Measurements from ENCODE around the gene HLA-G. TPM values are rescaled to one million over a fixed set of nuclear protein-coding genes. Genes with fewer than 3 reads are reported as not detected.
A peak's percentile ranks its signal among the peaks of the same experiment; 100 is the strongest.
"Not testable (repeated sequence)": the region's sequence is repeated elsewhere in the genome, so short reads cannot be mapped to it uniquely, and the experiment has no call there.

The HLA-G gene
- polyA plus RNA-seq, 1 donor from 2014 or later = 3.5 TPM

GRCh38 chr6:29872791-29873190 is 45.2 kb downstream of the HLA-G start:
- peaks cover 0 to 4% (median 0%) of the 10 kb centered on the region in 3 donors for H3K9me3 Mint-ChIP-seq
- H3K4me3 Mint-ChIP-seq = no peak overlapping the region
- no peak overlapping the region for H3K27ac Mint-ChIP-seq

GRCh38 chr6:29875257-29875656 is 47.6 kb downstream of the HLA-G start:
- Mint-ChIP-seq H3K4me1 (no peaks in the 10 kb centered on the region), H3K9me3 (peaks cover 0 to 4% (median 0%) of the 10 kb centered on the region in 3 donors), H3K4me3 (no peak overlapping the region), H3K36me3 (no peaks in the 10 kb centered on the region), H3K27ac (no peak overlapping the region), H3K27me3 (no peaks in the 10 kb centered on the region)

More at GRCh38 chr6:29872791-29873190, 45.2 kb downstream of the HLA-G start:
- no peaks in the 10 kb centered on the region for H3K4me1 Mint-ChIP-seq
- H3K36me3 Mint-ChIP-seq = no peaks in the 10 kb centered on the region
- H3K27me3 Mint-ChIP-seq = peaks cover 3% of the 10 kb centered on the region

- H3K4me1 Mint-ChIP-seq, H3K36me3 Mint-ChIP-seq, H3K9me3 Mint-ChIP-seq, H3K4me3 Mint-ChIP-seq, H3K27me3 Mint-ChIP-seq: not testable (repeated sequence)
- peak overlapping the region in 1 of 3 donors; percentile 71 for H3K27ac Mint-ChIP-seq
Observed at GRCh38 chr6:29875734-29876133, 48.1 kb downstream of the HLA-G start.

Other genes starting within 250 kb of the HLA-G start
- gene OR2H2, start 242.7 kb upstream of the HLA-G start, polyA plus RNA-seq = not detected
- 6.8 TPM for gene GABBR1, start 194.6 kb upstream of the HLA-G start, polyA plus RNA-seq
- not detected for gene MOG, start 170.7 kb upstream of the HLA-G start, polyA plus RNA-seq
- 1.3 TPM for gene ZFP57, start 146.7 kb upstream of the HLA-G start, polyA plus RNA-seq
- gene HLA-F, start 104.4 kb upstream of the HLA-G start, polyA plus RNA-seq = 393 TPM
- gene HLA-A, start 114.7 kb downstream of the HLA-G start, polyA plus RNA-seq = 2,521 TPM
- gene POLR1H, start 233.4 kb downstream of the HLA-G start, polyA plus RNA-seq = 84.4 TPM
- gene PPP1R11, start 239.4 kb downstream of the HLA-G start, polyA plus RNA-seq = 102 TPM
- gene RNF39, start 247.9 kb downstream of the HLA-G start, polyA plus RNA-seq = not detected